ENCODE data around the gene CATSPERE. TPM values are rescaled to one million over a fixed set of nuclear protein-coding genes. Genes with fewer than 3 reads are reported as not detected.

The CATSPERE gene
- total RNA-seq, 1 donor from 2014 or later = 1.1 TPM

GRCh38 chr1:244435562-244436205 is 25.4 kb upstream of the CATSPERE start:
- H3K4me3 ChIP-seq (ENCODE audit: insufficient read depth, low read depth, low read length) = peak overlapping the region; percentile 6
- no peaks in the 10 kb centered on the region for H3K27me3 ChIP-seq (ENCODE audit: insufficient read depth, low read length)
- H3K4me2 ChIP-seq (ENCODE audit: low read length) = peak overlapping the region; percentile 72
- peaks cover 6% of the 10 kb centered on the region for H3K36me3 ChIP-seq (ENCODE audit: insufficient read depth, low read length)
- H3K27ac Mint-ChIP-seq (ENCODE audit: unreplicated experiment) = peak overlapping the region; percentile 98
- H3K36me3 Mint-ChIP-seq (ENCODE audit: low read depth, unreplicated experiment) = peaks cover 3% of the 10 kb centered on the region
- no peak for TF ChIP-seq EZH2 (IDR thresholded peaks at IDR 0.05; ENCODE audit: insufficient read depth, low read length)
- TF ChIP-seq CTCF (IDR thresholded peaks at IDR 0.05; ENCODE audit: insufficient read depth, low read depth, low read length) = no peak
- H3K4me1 ChIP-seq (ENCODE audit: insufficient read depth, low read length) = peaks cover 29% of the 10 kb centered on the region
- no peaks in the 10 kb centered on the region for H3K27me3 Mint-ChIP-seq (ENCODE audit: low read depth, unreplicated experiment)
- H3K27ac ChIP-seq (ENCODE audit: low read depth, low read length) = peak overlapping the region; percentile 90
- no peak for FAIRE-seq
- no peaks in the 10 kb centered on the region for H3K9me3 Mint-ChIP-seq (ENCODE audit: unreplicated experiment)
- H3K4me1 Mint-ChIP-seq (ENCODE audit: low read depth, unreplicated experiment) = peaks cover 37% of the 10 kb centered on the region
- H4K20me1 ChIP-seq (ENCODE audit: insufficient read depth, low read length) = no peaks in the 10 kb centered on the region
- H3K9me3 ChIP-seq (ENCODE audit: insufficient read depth, low read depth, low read length) = no peaks in the 10 kb centered on the region
- peak; percentile 75 for DNase-seq (ENCODE audit: low read depth)
- H3K9ac ChIP-seq (ENCODE audit: low read length) = peak overlapping the region; percentile 73
- peaks cover 32% of the 10 kb centered on the region for H3K79me2 ChIP-seq (ENCODE audit: insufficient read depth, low read length)
- no peak overlapping the region for H3K4me3 Mint-ChIP-seq (ENCODE audit: unreplicated experiment)
- H2AFZ ChIP-seq (ENCODE audit: low read depth, low read length) = no peak overlapping the region

- no peak for FAIRE-seq
- no peaks in the 10 kb centered on the region for H3K9me3 Mint-ChIP-seq (ENCODE audit: unreplicated experiment)
- Histone ChIP-seq H3K4me2 (ENCODE audit: low read length) (peak overlapping the region; percentile 72), H4K20me1 (ENCODE audit: insufficient read depth, low read length) (no peaks in the 10 kb centered on the region), H3K27ac (ENCODE audit: low read depth, low read length) (peak overlapping the region; percentile 90), H2AFZ (ENCODE audit: low read depth, low read length) (no peak overlapping the region), H3K4me1 (ENCODE audit: insufficient read depth, low read length) (peaks cover 29% of the 10 kb centered on the region), H3K9ac (ENCODE audit: low read length) (peak overlapping the region; percentile 73), H3K4me3 (ENCODE audit: insufficient read depth, low read depth, low read length) (peak overlapping the region; percentile 6), H3K36me3 (ENCODE audit: insufficient read depth, low read length) (peaks cover 6% of the 10 kb centered on the region), H3K27me3 (ENCODE audit: insufficient read depth, low read length) (no peaks in the 10 kb centered on the region), H3K79me2 (ENCODE audit: insufficient read depth, low read length) (peaks cover 37% of the 10 kb centered on the region), H3K9me3 (ENCODE audit: insufficient read depth, low read depth, low read length) (no peaks in the 10 kb centered on the region)
- DNase-seq (ENCODE audit: low read depth) = peak; percentile 72
- peaks cover 3% of the 10 kb centered on the region for H3K36me3 Mint-ChIP-seq (ENCODE audit: low read depth, unreplicated experiment)
- no peak for TF ChIP-seq EZH2 (IDR thresholded peaks at IDR 0.05; ENCODE audit: insufficient read depth, low read length)
- TF ChIP-seq CTCF (IDR thresholded peaks at IDR 0.05; ENCODE audit: insufficient read depth, low read depth, low read length) = no peak
- no peaks in the 10 kb centered on the region for H3K27me3 Mint-ChIP-seq (ENCODE audit: low read depth, unreplicated experiment)
- H3K4me1 Mint-ChIP-seq (ENCODE audit: low read depth, unreplicated experiment) = peaks cover 37% of the 10 kb centered on the region
- peak overlapping the region; percentile 98 for H3K27ac Mint-ChIP-seq (ENCODE audit: unreplicated experiment)
- H3K4me3 Mint-ChIP-seq (ENCODE audit: unreplicated experiment) = peak overlapping the region; percentile 54
Measured at GRCh38 chr1:244436336-244437085, 24.6 kb upstream of the CATSPERE start.
